ENCODE measurements around the gene AXL. TPM values are rescaled to one million over a fixed set of nuclear protein-coding genes. Genes with fewer than 3 reads are reported as not detected.
A peak's percentile ranks its signal among the peaks of the same experiment; 100 is the strongest.

Gene AXL
- total RNA-seq (2014; rRNA removed; shearing (Covaris generic)) (401 and 421 TPM in 2 replicates), polyA plus RNA-seq (2016; fragmentation: Nextera tagmentation; extraction: Ambion mirVana) (340 and 348 TPM in 2 replicates)

DNA sequence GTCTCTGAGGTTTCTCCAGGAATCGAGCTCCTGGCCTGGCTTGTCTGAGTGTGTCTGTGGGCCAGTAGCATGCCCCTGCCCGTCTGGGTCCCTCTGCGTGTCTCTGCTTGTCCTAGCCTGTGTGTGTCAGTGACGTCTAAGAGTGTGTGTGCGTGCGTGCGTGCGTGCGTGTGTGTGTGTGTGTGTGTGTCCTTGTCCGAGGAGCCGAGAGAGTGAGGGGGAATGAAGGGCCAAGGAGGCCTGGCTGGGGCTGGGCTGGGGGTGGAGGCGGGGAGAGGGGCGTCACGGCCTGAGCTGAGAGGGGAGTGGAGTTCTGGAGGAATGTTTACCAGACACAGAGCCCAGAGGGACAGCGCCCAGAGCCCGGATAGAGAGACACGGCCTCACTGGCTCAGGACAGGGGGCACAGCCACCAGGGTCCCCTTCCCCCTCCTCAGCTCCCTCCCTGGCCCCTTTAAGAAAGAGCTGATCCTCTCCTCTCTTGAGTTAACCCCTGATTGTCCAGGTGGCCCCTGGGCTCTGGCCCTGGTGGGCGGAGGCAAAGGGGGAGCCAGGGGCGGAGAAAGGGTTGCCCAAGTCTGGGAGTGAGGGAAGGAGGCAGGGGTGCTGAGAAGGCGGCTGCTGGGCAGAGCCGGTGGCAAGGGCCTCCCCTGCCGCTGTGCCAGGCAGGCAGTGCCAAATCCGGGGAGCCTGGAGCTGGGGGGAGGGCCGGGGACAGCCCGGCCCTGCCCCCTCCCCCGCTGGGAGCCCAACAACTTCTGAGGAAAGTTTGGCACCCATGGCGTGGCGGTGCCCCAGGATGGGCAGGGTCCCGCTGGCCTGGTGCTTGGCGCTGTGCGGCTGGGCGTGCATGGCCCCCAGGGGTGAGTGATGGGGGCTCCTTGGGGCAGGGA, at the start of gene AXL:
TSS of gene AXL (plus strand) at position 609 of the 893 bp plus-strand sequence. CDS start at position 779, 170 bp downstream.
- TF ChIP-seq EZH2 (IDR thresholded peaks at IDR 0.05; ENCODE audit: insufficient read depth, poor library complexity, severe bottlenecking) (no peak), EZH2phosphoT487 (IDR thresholded peaks at IDR 0.05; ENCODE audit: insufficient read depth, low read depth) (no peak)
- Histone ChIP-seq H3K4me1 (ENCODE audit: insufficient read depth) (peaks cover 30% of the 10 kb centered on the region), H3K4me3 (peak within 1 kb of the TSS; percentile 95), H2AFZ (peak within 1 kb of the TSS; percentile 40; the same call in 1 of the 2 replicates), H3K27me3 (replicated peaks; ENCODE audit: insufficient read depth) (no peaks in the 10 kb centered on the region), H4K20me1 (ENCODE audit: insufficient read depth) (no peaks in the 10 kb centered on the region), H3K9me3 (ENCODE audit: low read depth) (no peaks in the 10 kb centered on the region), H3K4me2 (ENCODE audit: unreplicated experiment) (peak within 1 kb of the TSS; percentile 95), H3K9ac (peak within 1 kb of the TSS; percentile 97), H3K27ac (peak within 1 kb of the TSS; percentile 92), H3K79me2 (ENCODE audit: insufficient read depth) (peaks cover 43% of the 10 kb centered on the region), H3K36me3 (ENCODE audit: low read depth) (peaks cover 10% of the 10 kb centered on the region; the same call in 1 of the 2 replicates), H3F3A (ENCODE audit: insufficient read depth) (peaks cover 38% of the 10 kb centered on the region), H3K9me2 (ENCODE audit: insufficient read depth) (no peaks in the 10 kb centered on the region)
- in situ Hi-C loops (cut with MboI) = no loop called here
- WGBS, 2 experiments (ENCODE audit: low coverage in 1 of 2, low lambda C conversion rate in 2 of 2, missing lambda C conversion rate in 2 of 2) = 3 to 4% methylated on average over 26 to 31 of the region's 32 CpGs
- DNase-seq = peak; percentile 84

DNA sequence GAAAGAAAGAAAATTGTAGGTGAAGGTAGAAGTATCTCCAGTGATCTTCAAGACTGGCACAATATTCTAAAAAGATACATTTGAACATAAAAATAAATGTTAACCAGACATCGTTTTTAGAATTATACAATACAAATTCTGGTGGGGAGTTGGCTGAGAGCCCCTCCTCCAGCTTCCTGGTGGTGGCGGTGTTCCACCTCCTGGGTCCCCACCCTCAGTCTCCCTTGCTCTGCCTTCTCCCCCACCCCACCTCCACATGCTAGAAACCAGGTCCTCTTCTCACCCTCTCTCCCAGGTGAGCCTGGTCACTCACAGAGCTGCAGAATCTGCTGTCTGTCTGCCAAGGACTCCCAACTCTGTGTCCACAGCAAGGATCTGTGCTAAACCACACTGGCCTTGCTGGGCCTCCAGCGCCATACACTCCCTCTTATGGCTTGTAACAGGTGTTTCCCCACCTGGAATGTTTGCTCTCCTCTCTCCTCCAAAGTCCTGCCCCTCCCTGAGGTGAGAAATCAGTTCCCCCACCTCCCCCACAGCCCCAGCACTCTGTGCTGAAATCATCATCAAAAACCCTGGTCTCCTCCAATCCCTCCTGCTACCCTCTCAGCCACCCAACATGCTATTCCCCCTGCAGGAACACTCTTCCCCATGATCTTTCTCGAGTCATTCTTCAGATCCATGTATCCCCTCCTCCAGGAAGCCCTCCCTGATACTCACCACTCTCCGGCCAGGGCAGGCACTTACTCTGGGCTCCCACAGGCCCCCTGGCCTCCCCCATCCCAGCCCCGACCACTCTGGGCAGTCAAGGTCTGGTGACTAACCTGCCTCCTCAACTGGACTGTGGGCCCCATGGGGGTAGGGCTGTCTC, 46.5 kb upstream of the AXL start:
- no peak for TF ChIP-seq EZH2 (IDR thresholded peaks at IDR 0.05; ENCODE audit: insufficient read depth, poor library complexity, severe bottlenecking)
- TF ChIP-seq EZH2phosphoT487 (IDR thresholded peaks at IDR 0.05; ENCODE audit: insufficient read depth, low read depth) = no peak
- Histone ChIP-seq H3K27ac (no peak overlapping the region), H2AFZ (no peak overlapping the region), H4K20me1 (ENCODE audit: insufficient read depth) (no peaks in the 10 kb centered on the region), H3K4me3 (no peak overlapping the region), H3K9ac (no peak overlapping the region), H3K4me1 (ENCODE audit: insufficient read depth) (peaks cover 7% of the 10 kb centered on the region), H3K36me3 (ENCODE audit: low read depth) (no peaks in the 10 kb centered on the region), H3F3A (ENCODE audit: insufficient read depth) (no peaks in the 10 kb centered on the region), H3K4me2 (ENCODE audit: unreplicated experiment) (no peak overlapping the region), H3K9me3 (ENCODE audit: low read depth) (no peaks in the 10 kb centered on the region), H3K79me2 (ENCODE audit: insufficient read depth) (no peaks in the 10 kb centered on the region), H3K27me3 (replicated peaks; ENCODE audit: insufficient read depth) (peaks cover 5% of the 10 kb centered on the region; the same call in 1 of the 2 replicates), H3K9me2 (ENCODE audit: insufficient read depth) (no peaks in the 10 kb centered on the region)
- WGBS, 2 experiments (ENCODE audit: low coverage in 1 of 2, low lambda C conversion rate in 2 of 2, missing lambda C conversion rate in 2 of 2) = 36 to 40% methylated on average over 6 of the region's 6 CpGs
- no peak for DNase-seq
- in situ Hi-C loops (cut with MboI) = no loop called here

DNA sequence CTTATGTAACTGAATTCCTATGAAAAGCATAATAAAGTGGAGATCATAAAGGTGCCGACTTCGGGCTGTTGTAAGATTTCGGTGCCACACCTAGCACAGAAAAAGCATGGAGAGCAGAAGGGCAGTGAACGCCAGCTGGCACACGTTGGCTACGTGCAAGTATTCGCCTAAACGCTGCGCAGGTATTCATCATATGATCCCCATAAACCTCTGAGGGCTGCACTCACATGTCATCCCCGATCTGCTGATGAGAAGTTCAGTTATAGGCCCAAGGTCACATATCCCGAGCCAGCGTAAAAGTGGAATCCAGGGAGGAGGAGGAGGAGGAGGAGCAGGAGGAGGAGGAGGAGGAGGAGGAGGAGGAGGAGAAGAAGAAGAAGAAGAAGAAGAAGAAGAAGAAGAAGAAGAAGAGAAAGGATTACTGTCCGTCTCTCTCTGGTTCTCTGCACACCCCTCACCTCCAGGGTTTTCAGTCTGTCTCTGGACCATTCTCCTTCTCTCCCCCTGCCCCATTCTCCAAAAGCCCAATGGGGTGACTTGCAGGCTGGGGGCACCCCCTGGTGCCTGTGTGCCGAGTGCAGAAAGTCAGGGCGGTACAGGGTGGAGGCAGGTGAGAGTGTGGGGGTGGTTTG, 44.6 kb upstream of the AXL start:
- in situ Hi-C loops (cut with MboI) = no loop called here

More for the DNA sequence above, 44.6 kb upstream of the AXL start:
- Histone ChIP-seq H3K36me3 (ENCODE audit: low read depth) (no peaks in the 10 kb centered on the region), H4K20me1 (ENCODE audit: insufficient read depth) (no peaks in the 10 kb centered on the region), H3F3A (ENCODE audit: insufficient read depth) (no peaks in the 10 kb centered on the region), H3K9me3 (ENCODE audit: low read depth) (no peaks in the 10 kb centered on the region), H3K79me2 (ENCODE audit: insufficient read depth) (no peaks in the 10 kb centered on the region), H3K27me3 (replicated peaks; ENCODE audit: insufficient read depth) (peaks cover 5% of the 10 kb centered on the region; the same call in 1 of the 2 replicates), H3K4me3 (no peak overlapping the region), H3K4me1 (ENCODE audit: insufficient read depth) (peaks cover 7% of the 10 kb centered on the region), H3K9ac (no peak overlapping the region), H3K9me2 (ENCODE audit: insufficient read depth) (no peaks in the 10 kb centered on the region), H3K4me2 (ENCODE audit: unreplicated experiment) (no peak overlapping the region), H3K27ac (no peak overlapping the region), H2AFZ (no peak overlapping the region)
- WGBS, 2 experiments (ENCODE audit: low coverage in 1 of 2, low lambda C conversion rate in 2 of 2, missing lambda C conversion rate in 2 of 2) = 74 to 77% methylated on average over 14 to 15 of the region's 15 CpGs
- no peak for DNase-seq
- no peak for TF ChIP-seq EZH2 (IDR thresholded peaks at IDR 0.05; ENCODE audit: insufficient read depth, poor library complexity, severe bottlenecking)
- no peak for TF ChIP-seq EZH2phosphoT487 (IDR thresholded peaks at IDR 0.05; ENCODE audit: insufficient read depth, low read depth)

Measured in GM23248 (cell line).